K562 (cell line): ENCODE results near the gene SESN3.

Experiments
- CBFA2T3 ChIP-seq: fragments of 450-650 bp; IDR thresholded peaks from 2 replicates; pipeline ENCODE4 v1.6.1; 2017
- CHCHD3 ChIP-seq: fragments of 250-450 bp; sonication (Bioruptor Pico); IDR thresholded peaks from 2 replicates; pipeline ENCODE4 v2.1.2; 2022; ENCODE audit warnings: mild to moderate bottlenecking
- EP300 ChIP-seq: IDR thresholded peaks from 2 replicates; pipeline ENCODE4 v1.6.1; 2012; ENCODE audit warnings: low read length, improper control_type of control experiment
- KAT7 ChIP-seq: sonication (generic); formaldehyde crosslinking; IDR thresholded peaks from 2 replicates; pipeline ENCODE4 v1.8.0; 2022; ENCODE audit warnings: missing genetic modification reagents, mild to moderate bottlenecking, borderline replicate concordance
- POLR2A ChIP-seq: fragments of 450-650 bp; conservative IDR thresholded peaks from 2 replicates; pipeline ENCODE4 v1.6.1; 2016
- PPARD ChIP-seq: fragments of 250-450 bp; sonication (Bioruptor Pico); IDR thresholded peaks from 2 replicates; pipeline ENCODE4 v1.8.0; 2022; ENCODE audit warnings: inconsistent platforms, mild to moderate bottlenecking, moderate library complexity
- SRF ChIP-seq, 2 experiments: fragments of 250-450, 450-650 bp in 1 of 2; sonication (Bioruptor Pico) in 1 of 2; sonication (generic) in 1 of 2; formaldehyde crosslinking; IDR thresholded peaks; 2 replicates each; pipeline versions ENCODE4 v1.5.0 to v1.5.1; 2020 to 2022; ENCODE audit warnings: mild to moderate bottlenecking in 1 of 2, missing genetic modification reagents in 1 of 2
- ZFX ChIP-seq: sonication (generic); formaldehyde crosslinking; IDR thresholded peaks from 2 replicates; pipeline ENCODE4 v1.8.0; 2022; ENCODE audit warnings: mild to moderate bottlenecking, missing genetic modification reagents, moderate library complexity
- ZNF324 ChIP-seq: fragments of 250-450 bp; sonication (Bioruptor Pico); IDR thresholded peaks from 2 replicates; pipeline ENCODE4 v1.4.0; 2020; ENCODE audit warnings: mild to moderate bottlenecking
- TF ChIP-seq, protein P1 (sequence below): sonication (generic); formaldehyde crosslinking; IDR thresholded peaks from 2 replicates; pipeline ENCODE4 v1.8.1; 2023; ENCODE audit warnings: mild to moderate bottlenecking, missing genetic modification reagents
- TF ChIP-seq, protein P2 (sequence below), 2 experiments: IDR thresholded peaks; 2 replicates each; pipeline ENCODE4 v1.6.1; 2011; ENCODE audit warnings: borderline replicate concordance in 1 of 2, control low read depth in 1 of 2, low read depth in 1 of 2, low read length in 1 of 2, mild to moderate bottlenecking in 1 of 2, mixed read lengths in 1 of 2, moderate library complexity in 1 of 2; ENCODE audit not compliant: insufficient read depth in 1 of 2, insufficient read length in 1 of 2, poor library complexity in 1 of 2, severe bottlenecking in 1 of 2; ENCODE audit errors: extremely low read depth in 1 of 2
- TF ChIP-seq, protein P3 (sequence below): fragments of 450-650 bp; IDR thresholded peaks from 2 replicates; pipeline ENCODE4 v1.6.1; 2016; ENCODE audit warnings: low read depth, mild to moderate bottlenecking, moderate library complexity
- TF ChIP-seq, protein P4 (sequence below): IDR thresholded peaks from 3 replicates; pipeline ENCODE4 v1.6.1; 2011; ENCODE audit warnings: borderline replicate concordance, mild to moderate bottlenecking; ENCODE audit not compliant: insufficient read length, insufficient read depth

DNA sequence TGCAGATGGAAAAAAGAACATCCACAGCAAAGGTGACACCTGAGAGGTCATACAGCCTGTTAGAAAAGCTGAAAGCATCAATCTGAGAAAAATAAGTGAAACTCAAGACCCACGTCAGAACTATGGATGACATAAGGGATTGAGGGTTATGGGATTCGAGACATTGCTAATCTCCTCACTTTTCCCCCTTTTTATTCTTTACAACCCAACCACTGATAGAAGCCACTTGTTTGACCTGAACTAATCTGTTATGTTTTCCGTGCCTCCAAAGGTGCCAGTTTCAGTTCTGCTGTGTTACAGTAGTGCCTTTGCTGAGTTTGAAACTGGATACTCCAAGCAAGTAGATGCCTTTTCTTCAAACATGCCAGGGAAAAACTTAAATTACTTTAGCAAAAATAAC is 16.9 kb upstream of the SESN3 start:
- TF ChIP-seq, protein P1, sequence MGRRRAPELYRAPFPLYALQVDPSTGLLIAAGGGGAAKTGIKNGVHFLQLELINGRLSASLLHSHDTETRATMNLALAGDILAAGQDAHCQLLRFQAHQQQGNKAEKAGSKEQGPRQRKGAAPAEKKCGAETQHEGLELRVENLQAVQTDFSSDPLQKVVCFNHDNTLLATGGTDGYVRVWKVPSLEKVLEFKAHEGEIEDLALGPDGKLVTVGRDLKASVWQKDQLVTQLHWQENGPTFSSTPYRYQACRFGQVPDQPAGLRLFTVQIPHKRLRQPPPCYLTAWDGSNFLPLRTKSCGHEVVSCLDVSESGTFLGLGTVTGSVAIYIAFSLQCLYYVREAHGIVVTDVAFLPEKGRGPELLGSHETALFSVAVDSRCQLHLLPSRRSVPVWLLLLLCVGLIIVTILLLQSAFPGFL (CRISPR knock-in tag): no peak
- TF ChIP-seq SRF (CRISPR knock-in tag; IDR thresholded peaks at IDR 0.05) (no peak), CHCHD3 (CRISPR knock-in tag) (no peak), ZNF324 (CRISPR knock-in tag) (no peak), CBFA2T3 (no peak), KAT7 (CRISPR knock-in tag) (no peak), POLR2A (no peak), EP300 (no peak), ZFX (CRISPR knock-in tag) (no peak), PPARD (CRISPR knock-in tag) (no peak)
- TF ChIP-seq, protein P2, sequence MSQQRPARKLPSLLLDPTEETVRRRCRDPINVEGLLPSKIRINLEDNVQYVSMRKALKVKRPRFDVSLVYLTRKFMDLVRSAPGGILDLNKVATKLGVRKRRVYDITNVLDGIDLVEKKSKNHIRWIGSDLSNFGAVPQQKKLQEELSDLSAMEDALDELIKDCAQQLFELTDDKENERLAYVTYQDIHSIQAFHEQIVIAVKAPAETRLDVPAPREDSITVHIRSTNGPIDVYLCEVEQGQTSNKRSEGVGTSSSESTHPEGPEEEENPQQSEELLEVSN (IDR thresholded peaks at IDR 0.05; ENCODE audit: borderline replicate concordance in 1 of 2, extremely low read depth in 1 of 2, insufficient read depth in 1 of 2, insufficient read length in 1 of 2, low read depth in 1 of 2, low read length in 1 of 2, poor library complexity in 1 of 2, severe bottlenecking in 1 of 2): no peak
- TF ChIP-seq, protein P3, sequence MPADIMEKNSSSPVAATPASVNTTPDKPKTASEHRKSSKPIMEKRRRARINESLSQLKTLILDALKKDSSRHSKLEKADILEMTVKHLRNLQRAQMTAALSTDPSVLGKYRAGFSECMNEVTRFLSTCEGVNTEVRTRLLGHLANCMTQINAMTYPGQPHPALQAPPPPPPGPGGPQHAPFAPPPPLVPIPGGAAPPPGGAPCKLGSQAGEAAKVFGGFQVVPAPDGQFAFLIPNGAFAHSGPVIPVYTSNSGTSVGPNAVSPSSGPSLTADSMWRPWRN: no peak
- TF ChIP-seq, protein P4, sequence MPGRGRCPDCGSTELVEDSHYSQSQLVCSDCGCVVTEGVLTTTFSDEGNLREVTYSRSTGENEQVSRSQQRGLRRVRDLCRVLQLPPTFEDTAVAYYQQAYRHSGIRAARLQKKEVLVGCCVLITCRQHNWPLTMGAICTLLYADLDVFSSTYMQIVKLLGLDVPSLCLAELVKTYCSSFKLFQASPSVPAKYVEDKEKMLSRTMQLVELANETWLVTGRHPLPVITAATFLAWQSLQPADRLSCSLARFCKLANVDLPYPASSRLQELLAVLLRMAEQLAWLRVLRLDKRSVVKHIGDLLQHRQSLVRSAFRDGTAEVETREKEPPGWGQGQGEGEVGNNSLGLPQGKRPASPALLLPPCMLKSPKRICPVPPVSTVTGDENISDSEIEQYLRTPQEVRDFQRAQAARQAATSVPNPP: no peak
